PFSK-1 (cell line): Measurements from ENCODE around the gene GOLPH3.

ENCODE experiments used
- FOXP2 ChIP-seq: optimal IDR thresholded peaks from 2 replicates; pipeline ENCODE3; 2011; ENCODE audit warnings: borderline replicate concordance, control low read depth, inconsistent platforms; ENCODE audit not compliant: insufficient read depth; ENCODE audit errors: extremely low read length, extremely low read depth
- POLR2AphosphoS5 ChIP-seq: IDR thresholded peaks from 2 replicates; pipeline ENCODE4 v1.6.1; 2012; ENCODE audit warnings: low read depth, mild to moderate bottlenecking, control low read depth, low read length, moderate library complexity
- REST ChIP-seq, 2 experiments: IDR thresholded peaks; 2 replicates each; pipeline versions ENCODE4 v1.6.1 to v1.8.0; 2011 to 2012; ENCODE audit warnings: low read depth in 2 of 2, low read length in 2 of 2, control low read depth in 1 of 2, inconsistent platforms in 1 of 2, mild to moderate bottlenecking in 1 of 2, moderate library complexity in 1 of 2; ENCODE audit not compliant: insufficient read depth in 1 of 2
- SIN3A ChIP-seq: IDR thresholded peaks from 2 replicates; pipeline ENCODE4 v1.6.1; 2012; ENCODE audit warnings: mild to moderate bottlenecking, low read length, moderate library complexity, borderline replicate concordance; ENCODE audit not compliant: insufficient read depth
- TAF1 ChIP-seq: IDR thresholded peaks from 2 replicates; pipeline ENCODE4 v1.6.1; 2012; ENCODE audit warnings: low read length, control low read depth, borderline replicate concordance; ENCODE audit not compliant: insufficient read depth

The GOLPH3 gene

GRCh38 chr5:32182463-32183063 lies 8.4 kb upstream of the GOLPH3 start:
- no peak for TF ChIP-seq TAF1
- no peak for TF ChIP-seq REST (IDR thresholded peaks at IDR 0.05; ENCODE audit: insufficient read depth in 1 of 2, low read depth in 2 of 2, low read length in 2 of 2)

GRCh38 chr5:32173267-32174010 lies 680 bp downstream of the GOLPH3 start:
- TF ChIP-seq SIN3A: no peak
- TF ChIP-seq POLR2AphosphoS5: no peak; the same call in 1 of the 2 replicates
- TF ChIP-seq REST (IDR thresholded peaks at IDR 0.05; ENCODE audit: insufficient read depth in 1 of 2, low read depth in 2 of 2, low read length in 2 of 2): no peak; a peak in 1 of 4 replicates
- TF ChIP-seq TAF1: no peak
- TF ChIP-seq FOXP2: no peak

- TF ChIP-seq TAF1: no peak
- TF ChIP-seq POLR2AphosphoS5: no peak
- TF ChIP-seq SIN3A: no peak
- TF ChIP-seq REST (IDR thresholded peaks at IDR 0.05; ENCODE audit: insufficient read depth in 1 of 2, low read depth in 2 of 2, low read length in 2 of 2): no peak
- TF ChIP-seq FOXP2: no peak
Measured at GRCh38 chr5:32172923-32173266, 1.2 kb downstream of the GOLPH3 start.

- no peak for TF ChIP-seq POLR2AphosphoS5
Measured at GRCh38 chr5:32170303-32171151, 3.6 kb downstream of the GOLPH3 start.

DNA sequence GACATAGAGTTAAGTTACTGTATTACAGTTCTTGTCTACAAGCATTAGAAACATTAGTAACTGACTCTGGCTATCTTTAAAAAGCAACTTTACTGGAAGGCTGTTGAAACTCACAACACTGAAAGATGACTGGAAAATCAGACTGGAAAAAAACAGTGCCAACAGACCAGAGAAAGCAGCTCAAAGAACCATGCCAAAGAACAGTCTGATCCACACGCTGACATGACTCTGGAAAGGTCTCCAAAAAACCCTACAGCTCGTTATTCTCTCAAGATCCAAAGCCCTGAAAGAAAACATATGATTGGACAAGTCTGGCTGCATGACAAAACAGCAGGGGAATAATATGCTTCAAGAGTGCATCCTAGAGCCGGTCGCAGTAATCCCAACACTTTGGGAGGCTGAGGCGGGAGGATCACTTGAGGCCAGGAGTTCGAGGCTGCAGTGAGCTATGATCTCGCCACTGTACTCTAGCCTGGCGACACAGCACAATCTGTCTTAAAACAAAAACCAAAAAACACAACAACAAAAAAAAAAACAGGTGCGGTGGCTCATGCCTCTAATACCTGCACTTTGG lies 5.6 kb downstream of the GOLPH3 start:
- TF ChIP-seq POLR2AphosphoS5: no peak
- TF ChIP-seq TAF1: no peak

- no peak for TF ChIP-seq POLR2AphosphoS5
- no peak for TF ChIP-seq REST (IDR thresholded peaks at IDR 0.05; ENCODE audit: insufficient read depth in 1 of 2, low read depth in 2 of 2, low read length in 2 of 2)
- TF ChIP-seq SIN3A: no peak
- TF ChIP-seq FOXP2: no peak
- TF ChIP-seq TAF1: no peak
Measured at GRCh38 chr5:32165597-32165996, 8.5 kb downstream of the GOLPH3 start.
